Left cardiac atrium (tissue), 4 donors: Measurements from ENCODE around the gene ATXN2. TPM values are rescaled to one million over a fixed set of nuclear protein-coding genes. Genes with fewer than 3 reads are reported as not detected.
"Not testable (repeated sequence)": the region's sequence is repeated elsewhere in the genome, so short reads cannot be mapped to it uniquely, and the experiment has no call there.

ENCODE experiments used
- ATAC-seq, 2 donors: fragments of 200-7000 bp; cut with Tn5 transposase; one replicate each; pipeline ENCODE4 v1.9.1; 2020; ENCODE audit warnings: mild to moderate bottlenecking in 2 of 2, moderate library complexity in 2 of 2
- DNase-seq: peaks from one replicate; pipeline ENCODE4 v3.0.0-alpha.2; 2020
- intact Hi-C, 2 donors: fragments of 100-400 bp; cut with DNase I; formaldehyde crosslinking; loops; one replicate each; pipeline versions ENCODE4 v1.14.1 to v1.15.1; 2022 to 2023
- long read RNA-seq: library from polyadenylated mRNA; unstranded; transcript quantifications from one replicate; pipeline ENCODE4 v2.0.0, GENCODE V29; 2021
- total RNA-seq, 2 donors: library from RNA; stranded (reverse); fragmentation: NEBNext Ultra II Directional; extraction: Animal tissue kit (Norgen Biotek cat#: 25700); gene quantifications; one replicate each; pipeline ENCODE4 v1.2.1, GENCODE V29; 2021
- donor health status: DM: no; HTN: yes; CAD: no.
- donor health status: DM: no; HTN: yes; CAD: no; lungs with severe emphysema.
- donor health status: DM: yes; HTN: yes; CAD: no.
- donor health status: Dilated cardiomyopathy.

Gene ATXN2
- 10 to 100 TPM; 43.7 to 54.0 TPM for total RNA-seq
- long read RNA-seq, full-length matches to known transcripts: 2 of 22 reads
- long read RNA-seq, partial matches to known transcripts: 9 of 22 reads
- long read RNA-seq, other reads (novel, unspliced or antisense): 11 of 22 reads

GRCh38 chr12:111598637-111599452 is at the start of gene ATXN2:
TSS of gene ATXN2 (minus strand) at chr12:111599315. CDS start at chr12:111599034, 281 bp downstream.
- ATAC-seq (peak; percentile 56 to 74), DNase-seq (peak; percentile 72)
- intact Hi-C loops: no loop called here

GRCh38 chr12:111645433-111645832 is 46.3 kb upstream of the ATXN2 start:
- intact Hi-C loops: no loop called here
- ATAC-seq: no peak
- no peak for DNase-seq

- peak; percentile 66 to 81 for ATAC-seq
- DNase-seq: peak; percentile 71
- intact Hi-C loops: no loop called here
These were observed 44.3 kb upstream of the ATXN2 start for GRCh38 chr12:111643427-111643826.

- intact Hi-C loops: no loop called here
- DNase-seq (no peak), ATAC-seq (no peak)
These were observed 43.7 kb upstream of the ATXN2 start for GRCh38 chr12:111642681-111643426.

GRCh38 chr12:111640506-111640905 is 41.4 kb upstream of the ATXN2 start:
- DNase-seq: no peak
- no peak for ATAC-seq
- intact Hi-C loops: no loop called here

GRCh38 chr12:111638556-111638955 is 39.4 kb upstream of the ATXN2 start:
- DNase-seq (no peak), ATAC-seq (no peak)
- intact Hi-C loops: no loop called here

- intact Hi-C loops: no loop called here
- ATAC-seq: peak; percentile 86 to 92
- DNase-seq: peak; percentile 60
These were observed 37.3 kb upstream of the ATXN2 start for GRCh38 chr12:111636209-111636945.

- ATAC-seq: peak in 1 of 2 donors; percentile 23
- intact Hi-C loops: no loop called here
- no peak for DNase-seq
These were observed 36.4 kb upstream of the ATXN2 start for GRCh38 chr12:111635524-111635923.

GRCh38 chr12:111628505-111629260 is 29.6 kb upstream of the ATXN2 start:
- ATAC-seq (no peak), DNase-seq (no peak)
- intact Hi-C loops: no loop called here

GRCh38 chr12:111626230-111626629 is 27.1 kb upstream of the ATXN2 start:
- intact Hi-C loops: no loop called here
- DNase-seq (no peak), ATAC-seq (no peak)

- ATAC-seq (no peak), DNase-seq (no peak)
- intact Hi-C loops: no loop called here
These were observed 25.4 kb upstream of the ATXN2 start for GRCh38 chr12:111624540-111624939.

GRCh38 chr12:111617841-111618240 is 18.7 kb upstream of the ATXN2 start:
- ATAC-seq, intact Hi-C loops, DNase-seq: not testable (repeated sequence)

- DNase-seq (no peak), ATAC-seq (peak; percentile 79 to 82)
- intact Hi-C loops: no loop called here
These were observed 17.1 kb upstream of the ATXN2 start for GRCh38 chr12:111616177-111616623.

GRCh38 chr12:111607239-111607638 is 8.1 kb upstream of the ATXN2 start:
- intact Hi-C loops: no loop called here
- ATAC-seq: no peak
- no peak for DNase-seq

- DNase-seq: no peak
- no peak for ATAC-seq
- intact Hi-C loops: no loop called here
These were observed 7.7 kb upstream of the ATXN2 start for GRCh38 chr12:111606767-111607230.

- ATAC-seq (no peak), DNase-seq (no peak)
- intact Hi-C loops: no loop called here
These were observed 7.0 kb upstream of the ATXN2 start for GRCh38 chr12:111605911-111606766.

- DNase-seq, intact Hi-C loops, ATAC-seq: not testable (repeated sequence)
These were observed 3.7 kb upstream of the ATXN2 start for GRCh38 chr12:111602857-111603256.

- no peak for DNase-seq
- intact Hi-C loops: no loop called here
- ATAC-seq: no peak
These were observed 3.2 kb upstream of the ATXN2 start for GRCh38 chr12:111602348-111602747.
